ENCODE data around the gene DGKB.

DNA sequence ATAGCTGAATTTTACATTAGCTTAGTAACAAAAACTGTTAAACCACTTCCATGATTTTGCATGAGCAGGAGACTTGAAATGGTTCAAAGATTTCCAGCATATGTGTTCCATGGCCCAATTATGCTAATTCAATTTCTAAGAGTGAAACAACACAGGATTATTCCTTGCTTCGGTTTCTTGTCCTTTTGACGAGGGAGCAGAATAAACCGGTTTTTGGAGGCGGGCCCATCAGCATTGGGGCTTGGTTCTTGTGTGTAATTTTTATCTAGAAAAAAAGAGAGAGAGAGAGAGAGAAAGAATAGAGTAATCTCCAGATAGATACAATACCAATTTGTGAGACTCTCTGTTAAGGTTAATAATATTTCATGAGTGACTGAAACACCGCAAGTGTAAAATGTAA lies 753.6 kb downstream of the DGKB start:
- TF ChIP-seq, protein P1, sequence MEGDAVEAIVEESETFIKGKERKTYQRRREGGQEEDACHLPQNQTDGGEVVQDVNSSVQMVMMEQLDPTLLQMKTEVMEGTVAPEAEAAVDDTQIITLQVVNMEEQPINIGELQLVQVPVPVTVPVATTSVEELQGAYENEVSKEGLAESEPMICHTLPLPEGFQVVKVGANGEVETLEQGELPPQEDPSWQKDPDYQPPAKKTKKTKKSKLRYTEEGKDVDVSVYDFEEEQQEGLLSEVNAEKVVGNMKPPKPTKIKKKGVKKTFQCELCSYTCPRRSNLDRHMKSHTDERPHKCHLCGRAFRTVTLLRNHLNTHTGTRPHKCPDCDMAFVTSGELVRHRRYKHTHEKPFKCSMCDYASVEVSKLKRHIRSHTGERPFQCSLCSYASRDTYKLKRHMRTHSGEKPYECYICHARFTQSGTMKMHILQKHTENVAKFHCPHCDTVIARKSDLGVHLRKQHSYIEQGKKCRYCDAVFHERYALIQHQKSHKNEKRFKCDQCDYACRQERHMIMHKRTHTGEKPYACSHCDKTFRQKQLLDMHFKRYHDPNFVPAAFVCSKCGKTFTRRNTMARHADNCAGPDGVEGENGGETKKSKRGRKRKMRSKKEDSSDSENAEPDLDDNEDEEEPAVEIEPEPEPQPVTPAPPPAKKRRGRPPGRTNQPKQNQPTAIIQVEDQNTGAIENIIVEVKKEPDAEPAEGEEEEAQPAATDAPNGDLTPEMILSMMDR (IDR thresholded peaks at IDR 0.05) = no peak
- no peak for TF ChIP-seq POLR2A (IDR thresholded peaks at IDR 0.05)
